Neural cell (in vitro differentiated cells): ENCODE results near the gene EYS.

Experiments used
- CTCF ChIP-seq: fragments of 450-650 bp; IDR thresholded peaks from 2 replicates; pipeline ENCODE4 v1.5.1; 2014; ENCODE audit warnings: antibody characterized with exemption, mild to moderate bottlenecking, moderate library complexity; ENCODE audit not compliant: poor library complexity, severe bottlenecking
- EP300 ChIP-seq: fragments of 450-650 bp; conservative IDR thresholded peaks from 2 replicates; pipeline ENCODE4 v1.6.1; 2014; ENCODE audit warnings: antibody characterized with exemption, mild to moderate bottlenecking, moderate library complexity; ENCODE audit not compliant: poor library complexity, severe bottlenecking
- EZH2 ChIP-seq: fragments of 200-600, 300-800 bp; shearing (Covaris generic), sonication (generic); IDR thresholded peaks from 2 replicates; pipeline ENCODE4 v1.6.1; 2014; ENCODE audit warnings: antibody characterized with exemption, low read length, borderline replicate concordance, mild to moderate bottlenecking; ENCODE audit not compliant: insufficient read depth, poor library complexity, severe bottlenecking
- POLR2AphosphoS5 ChIP-seq: IDR thresholded peaks from 2 replicates; pipeline ENCODE4 v1.6.1; 2012
- RAD21 ChIP-seq: fragments of 450-650 bp; conservative IDR thresholded peaks from 2 replicates; pipeline ENCODE4 v1.6.1; 2014; ENCODE audit warnings: antibody characterized with exemption, mild to moderate bottlenecking, moderate library complexity
- REST ChIP-seq: IDR thresholded peaks from 2 replicates; pipeline ENCODE4 v1.6.1; 2012; ENCODE audit warnings: borderline replicate concordance
- SMC3 ChIP-seq: fragments of 450-650 bp; conservative IDR thresholded peaks from 2 replicates; pipeline ENCODE4 v1.6.1; 2014; ENCODE audit warnings: antibody characterized with exemption, mild to moderate bottlenecking, moderate library complexity; ENCODE audit not compliant: poor library complexity
- TAF1 ChIP-seq: IDR thresholded peaks from 2 replicates; pipeline ENCODE4 v1.6.1; 2012; ENCODE audit warnings: low read depth

- no peak for TF ChIP-seq CTCF
- no peak for TF ChIP-seq EP300
- no peak for TF ChIP-seq POLR2AphosphoS5
- TF ChIP-seq RAD21: no peak
- no peak for TF ChIP-seq EZH2
- TF ChIP-seq TAF1: no peak
- TF ChIP-seq REST: no peak
- no peak for TF ChIP-seq SMC3
Measured at GRCh38 chr6:65295812-65296211, 411.2 kb downstream of the EYS start.
